Suppressor macrophage treated with lipopolysaccharide for 1 hour (primary cell): ENCODE measurements around the gene KDM3A.

Source experiments
- DNase-seq, 3 donors: peaks; one replicate each; pipeline ENCODE4 v3.0.0-alpha.2; 2020 to 2022

The KDM3A gene

DNA sequence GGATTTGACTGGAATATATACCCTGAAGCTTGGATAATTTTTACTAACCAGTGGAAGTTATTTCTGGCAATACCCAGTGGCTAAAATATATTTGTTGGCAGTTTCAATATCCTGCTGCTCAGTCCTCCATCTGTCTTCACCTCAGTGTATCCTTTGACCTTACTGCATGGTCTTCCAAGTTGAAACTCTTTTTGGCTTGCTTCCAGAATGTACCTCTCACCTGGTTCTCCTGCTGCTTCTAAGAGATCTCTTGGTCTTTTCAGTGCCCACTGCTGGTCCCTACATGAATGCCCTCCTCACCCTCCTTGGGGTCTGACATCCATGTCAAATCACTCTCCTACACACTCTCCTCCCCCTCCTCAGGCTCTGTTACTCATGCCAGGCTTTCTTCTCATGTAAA lies 4.8 kb upstream of the KDM3A start:
- no peak for DNase-seq

DNA sequence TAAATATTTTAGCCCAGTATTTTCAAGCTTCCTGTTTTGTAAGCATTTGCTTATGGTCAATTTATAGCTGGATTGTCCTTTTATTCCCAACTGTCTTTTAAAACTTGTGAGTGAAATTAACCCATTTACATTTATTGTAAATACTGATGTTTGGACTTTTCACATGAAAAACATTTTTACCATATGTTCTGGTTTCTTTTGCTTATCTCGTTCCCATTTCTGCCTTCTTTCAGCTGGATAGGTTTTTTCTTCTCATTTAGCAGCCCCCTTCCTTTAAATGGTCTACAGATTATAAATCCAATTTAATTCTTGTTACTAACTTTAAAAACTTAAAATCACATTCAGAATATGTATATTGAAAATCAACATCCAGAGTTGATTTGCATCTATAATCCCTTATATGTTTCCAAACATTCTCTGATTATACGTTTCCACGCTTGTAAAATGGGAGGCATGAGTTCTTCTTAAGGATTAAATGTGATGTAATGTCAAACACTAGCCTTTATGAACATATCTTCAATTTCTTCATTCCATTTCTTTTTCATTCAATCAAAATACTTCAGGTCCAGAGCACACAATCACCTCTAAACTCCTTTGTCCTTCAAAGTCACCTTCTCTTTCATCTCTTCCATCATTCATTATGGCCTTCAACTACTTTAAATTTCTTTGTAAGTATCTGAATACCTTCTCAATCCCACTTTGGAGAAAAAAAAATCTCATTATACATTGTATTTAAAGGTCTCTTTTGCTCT lies 1.1 kb upstream of the KDM3A start:
- no peak for DNase-seq

DNA sequence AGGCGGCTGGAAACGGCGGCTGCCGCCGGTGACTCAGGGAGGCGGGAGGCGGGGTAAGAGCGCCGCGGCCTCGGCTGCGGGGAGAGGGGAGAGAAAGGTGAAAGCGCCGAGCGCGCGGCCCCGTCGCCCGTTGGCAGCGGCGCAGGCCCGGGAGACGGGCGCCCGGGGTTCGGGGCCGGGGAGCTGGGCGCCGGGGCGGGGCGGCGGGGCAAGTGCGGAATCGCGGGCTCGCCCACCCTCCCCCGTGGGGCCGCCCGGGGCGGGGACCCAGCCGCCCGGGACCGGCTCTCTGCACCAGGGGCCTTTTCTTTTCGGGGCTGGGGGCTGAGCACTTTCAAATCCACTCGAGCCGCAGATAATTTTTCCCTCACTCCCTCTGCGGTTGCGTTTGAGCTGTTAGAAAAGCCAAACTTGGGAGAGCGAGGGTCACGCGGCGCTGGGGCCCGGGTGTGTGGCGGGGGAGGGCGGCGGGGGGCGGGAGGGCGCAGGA lies 266 bp downstream of the KDM3A start:
- no peak for DNase-seq

DNA sequence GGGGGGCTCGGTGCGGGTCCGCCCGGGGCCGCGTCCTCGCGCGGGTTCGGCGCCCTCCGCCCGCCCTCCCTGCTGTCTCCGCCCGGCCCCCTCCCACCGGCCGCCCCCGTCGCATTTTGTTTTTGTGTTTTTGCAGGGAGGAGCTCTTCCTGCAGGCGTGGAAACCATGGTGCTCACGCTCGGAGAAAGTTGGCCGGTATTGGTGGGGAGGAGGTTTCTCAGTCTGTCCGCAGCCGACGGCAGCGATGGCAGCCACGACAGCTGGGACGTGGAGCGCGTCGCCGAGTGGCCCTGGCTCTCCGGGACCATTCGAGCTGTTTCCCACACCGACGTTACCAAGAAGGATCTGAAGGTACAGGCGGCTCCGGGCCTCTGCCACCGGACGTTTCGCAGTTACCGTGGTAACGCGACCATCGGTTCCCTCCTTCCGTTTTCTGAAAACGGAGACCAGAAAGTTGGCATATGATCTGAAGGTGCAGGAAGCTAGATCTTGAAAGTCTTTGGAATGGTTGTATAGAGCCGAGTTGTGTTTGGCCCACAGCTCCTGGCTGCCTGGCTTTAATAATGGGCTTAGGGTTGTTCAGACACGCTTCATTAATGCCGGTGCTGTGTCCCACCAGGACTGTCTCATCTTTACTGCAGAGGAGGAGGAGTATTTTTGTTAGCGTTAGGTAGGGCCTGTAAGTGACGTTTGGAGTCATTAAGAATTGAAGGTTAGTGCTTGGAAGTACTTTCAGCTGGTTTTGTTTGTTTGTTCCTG lies 891 bp downstream of the KDM3A start:
- peak; percentile 57 to 69 (median 61) for DNase-seq

DNA sequence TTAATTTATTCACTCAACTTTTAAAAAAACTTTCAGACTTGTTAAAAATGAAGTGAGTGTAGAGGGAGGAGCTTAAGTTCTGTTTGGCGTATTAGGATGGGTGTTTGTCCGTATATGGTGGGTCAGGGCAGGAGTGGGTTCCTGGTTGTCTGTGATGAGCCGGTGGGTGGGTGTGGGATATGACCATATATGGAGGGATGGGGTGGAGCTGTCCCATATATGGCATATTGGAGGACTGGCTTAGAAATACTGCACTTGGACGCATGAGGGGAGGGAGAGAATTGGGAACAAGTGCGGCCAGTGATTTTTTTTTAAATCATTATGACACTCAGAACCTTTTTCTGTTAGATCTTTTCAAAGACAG lies 1.5 kb downstream of the KDM3A start:
- DNase-seq: peak; percentile 92 to 94 (median 93)

DNA sequence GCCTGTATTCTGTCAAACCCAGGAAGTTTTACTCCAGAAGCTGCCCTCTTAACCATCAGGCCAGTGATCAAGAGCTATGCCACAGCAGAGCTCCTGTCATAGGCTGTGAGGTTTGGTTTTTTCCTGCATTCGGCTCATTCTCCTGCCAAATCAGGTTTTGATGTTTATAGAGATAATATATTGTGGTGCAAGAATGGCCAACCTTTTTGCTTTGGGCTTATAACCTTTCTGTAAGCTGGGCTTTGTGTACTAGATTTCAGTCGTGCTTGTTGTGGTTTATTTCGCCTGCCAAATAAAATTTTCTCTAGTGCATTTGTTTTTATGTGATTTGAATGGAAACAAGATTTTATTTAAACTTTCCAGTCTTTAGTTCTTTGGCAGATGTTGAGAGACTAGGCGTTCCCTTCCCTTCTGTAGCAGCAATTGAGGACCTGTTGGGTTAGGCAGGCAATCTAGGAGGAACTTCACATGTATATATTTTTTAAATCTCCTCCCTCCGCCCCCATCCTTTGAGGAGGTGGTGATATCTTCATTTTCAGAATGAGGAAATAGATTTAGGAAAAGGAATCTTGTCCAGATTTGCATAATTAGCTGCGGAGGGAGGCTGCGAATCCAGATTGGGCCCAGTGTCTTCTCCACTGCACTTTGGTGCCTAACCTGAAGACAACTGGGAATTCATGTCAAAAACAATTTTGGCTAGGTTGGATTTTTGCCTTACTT lies 2.6 kb downstream of the KDM3A start:
- peak; percentile 56 to 62 (median 62) for DNase-seq

DNA sequence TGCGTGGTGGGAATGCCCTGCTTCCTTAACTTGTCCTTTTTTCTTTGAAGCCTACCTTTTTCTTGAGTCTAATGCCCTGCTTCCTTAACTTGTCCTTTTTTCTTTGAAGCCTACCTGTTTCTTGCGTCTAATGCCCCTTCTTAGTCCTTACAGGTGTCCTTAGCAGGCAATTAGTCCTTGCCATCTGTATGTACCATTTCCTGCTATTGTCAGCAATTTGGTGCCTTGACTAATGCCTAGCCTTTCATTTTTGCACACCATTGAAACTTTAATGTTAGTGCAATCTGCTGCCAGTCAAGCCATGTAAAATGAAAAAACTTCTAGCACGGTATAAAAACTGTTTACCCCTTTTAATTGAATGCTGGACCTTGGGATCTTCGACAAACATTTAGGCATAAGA lies 4.3 kb downstream of the KDM3A start:
- DNase-seq: no peak

DNA sequence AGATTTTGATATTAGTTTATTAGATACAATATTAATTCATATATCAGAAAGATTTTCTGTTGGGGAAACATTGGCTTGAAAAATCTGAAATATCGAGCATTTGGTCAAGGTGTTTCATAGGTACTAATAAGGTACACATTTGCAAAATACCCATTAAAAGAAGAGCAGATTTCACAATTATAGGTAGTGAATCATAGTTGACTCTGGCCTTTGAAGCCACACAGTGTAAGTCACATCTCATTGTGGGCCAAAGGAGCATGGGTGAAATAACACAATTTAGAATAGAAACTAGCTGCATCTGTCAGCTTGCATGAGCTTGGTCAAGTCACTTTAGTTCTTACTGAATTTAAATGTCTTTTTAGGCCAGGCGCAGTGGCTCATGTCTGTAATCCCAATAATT lies 4.9 kb downstream of the KDM3A start:
- peak in 1 of 3 donors; percentile 19 for DNase-seq

DNA sequence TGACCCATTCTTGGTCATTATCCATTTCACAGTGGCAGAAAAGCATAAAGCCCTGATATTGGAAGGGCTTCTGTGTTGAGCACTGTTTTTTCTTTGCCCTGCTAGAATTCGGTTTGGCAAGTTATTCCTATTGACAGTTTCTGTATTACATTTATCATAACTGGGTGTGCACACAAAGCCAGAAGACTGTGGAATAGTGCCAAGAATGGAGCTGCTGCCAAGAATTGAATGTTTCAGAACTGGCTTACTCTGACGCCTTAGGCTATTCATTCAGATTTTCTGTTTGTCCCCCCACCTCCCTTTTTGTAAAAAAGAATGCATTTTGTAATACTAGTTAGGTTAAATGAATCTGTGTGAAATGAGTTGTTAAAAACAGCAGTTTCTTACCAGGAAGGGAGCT lies 12.7 kb downstream of the KDM3A start:
- no peak for DNase-seq

DNA sequence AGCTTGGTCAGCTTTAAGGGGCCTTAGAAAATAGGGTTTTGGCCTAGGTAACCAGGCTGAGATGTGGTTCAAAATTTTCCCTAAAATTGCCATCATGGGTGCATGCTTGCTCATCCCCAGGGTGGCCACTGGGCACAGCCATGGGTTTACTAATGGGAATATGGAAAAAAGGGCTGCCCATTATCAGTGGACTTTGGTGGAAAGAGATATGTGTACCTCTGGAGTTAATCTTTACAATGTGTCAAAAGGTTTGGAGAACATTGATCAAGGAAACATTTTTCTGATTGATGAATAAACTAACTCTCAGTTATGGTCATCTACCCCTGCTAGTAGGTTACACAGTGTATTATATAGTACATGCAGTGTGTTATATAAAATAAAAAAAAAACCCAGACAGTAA lies 13.1 kb downstream of the KDM3A start:
- no peak for DNase-seq

DNA sequence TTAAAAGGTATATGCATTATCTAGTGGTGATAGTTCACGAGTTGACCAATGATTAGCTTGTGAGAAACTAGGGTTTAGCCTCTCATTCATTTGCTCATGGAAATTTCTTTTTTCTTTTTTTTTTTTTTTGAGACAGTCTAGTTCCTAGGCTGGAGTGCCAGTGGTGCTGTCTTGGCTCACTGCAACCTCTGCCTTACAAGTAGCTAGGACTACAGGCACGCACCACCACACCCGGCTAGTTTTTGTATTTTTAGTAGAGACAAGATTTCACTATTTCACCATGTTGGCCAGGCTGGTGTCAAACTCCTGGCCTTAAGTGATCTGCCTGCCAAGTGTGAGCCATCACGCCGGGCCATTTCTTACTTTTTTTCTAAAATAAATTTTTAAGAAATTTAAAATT lies 14.0 kb downstream of the KDM3A start:
- DNase-seq: no peak

DNA sequence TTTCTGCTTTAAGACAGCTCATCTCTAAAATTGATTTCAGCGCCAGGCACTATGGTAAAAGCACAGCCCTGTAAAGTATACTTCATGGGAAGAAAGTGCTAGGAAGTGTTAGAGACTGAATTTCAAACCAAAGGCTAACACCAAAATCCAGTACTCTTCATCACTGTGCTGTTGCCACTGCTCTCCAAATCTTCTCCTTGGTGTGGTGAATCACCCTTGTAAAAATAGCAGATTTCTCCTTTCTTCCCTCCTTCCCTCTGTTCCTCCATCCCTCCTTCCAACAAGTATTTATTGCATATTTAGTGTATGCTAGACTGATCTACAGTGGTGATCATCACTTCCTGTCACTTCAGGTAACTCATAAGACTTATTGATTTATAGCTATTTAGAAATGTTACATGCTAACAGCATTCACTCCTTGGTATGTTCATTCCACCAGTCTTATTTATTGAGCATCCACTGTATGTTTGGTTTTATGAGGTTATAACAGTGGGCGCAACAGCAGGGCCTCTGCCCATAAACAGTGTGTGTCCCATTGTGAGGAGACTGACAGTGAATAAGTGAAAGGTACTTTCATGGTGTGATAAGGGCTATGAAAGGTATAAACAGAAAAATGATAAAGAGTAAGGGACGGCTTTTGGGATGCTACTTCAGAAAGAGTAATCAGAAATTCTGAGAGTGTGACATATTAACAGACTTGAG lies 20.0 kb downstream of the KDM3A start:
- no peak for DNase-seq

DNA sequence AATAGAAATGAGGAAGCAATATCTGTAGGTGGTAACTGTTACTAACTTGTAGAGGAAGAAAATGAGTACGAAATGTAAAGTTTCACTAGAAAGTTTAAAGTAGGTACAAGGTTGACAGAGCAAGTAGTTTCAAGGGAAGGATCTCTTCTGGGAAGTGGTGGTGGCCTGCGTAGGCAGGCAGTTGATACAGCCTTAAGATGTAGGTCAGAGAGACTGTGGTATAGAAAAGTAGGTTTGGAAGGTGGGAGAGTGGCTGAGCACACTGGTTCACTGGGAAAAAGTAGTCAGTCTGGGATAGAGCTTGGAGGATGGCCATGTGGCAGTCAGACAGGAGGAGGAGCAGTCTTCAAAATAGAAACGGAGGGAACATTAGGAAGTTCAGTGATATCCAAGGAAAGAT lies 23.5 kb downstream of the KDM3A start:
- no peak for DNase-seq

DNA sequence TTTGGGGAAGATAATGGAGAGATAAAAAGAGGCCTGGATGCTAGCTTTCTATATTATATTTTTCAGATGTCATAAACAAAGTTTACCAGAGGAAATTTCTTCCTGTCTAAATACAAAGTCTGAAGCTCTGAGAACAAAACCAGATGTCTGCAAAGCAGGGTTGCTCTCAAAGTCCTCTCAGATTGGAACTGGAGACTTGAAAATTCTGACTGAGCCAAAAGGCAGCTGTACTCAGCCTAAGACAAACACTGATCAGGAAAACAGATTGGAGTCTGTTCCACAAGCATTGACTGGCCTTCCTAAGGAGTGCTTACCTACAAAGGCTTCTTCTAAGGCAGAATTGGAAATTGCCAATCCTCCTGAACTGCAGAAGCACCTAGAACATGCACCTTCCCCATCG lies 25.1 kb downstream of the KDM3A start:
- no peak for DNase-seq

DNA sequence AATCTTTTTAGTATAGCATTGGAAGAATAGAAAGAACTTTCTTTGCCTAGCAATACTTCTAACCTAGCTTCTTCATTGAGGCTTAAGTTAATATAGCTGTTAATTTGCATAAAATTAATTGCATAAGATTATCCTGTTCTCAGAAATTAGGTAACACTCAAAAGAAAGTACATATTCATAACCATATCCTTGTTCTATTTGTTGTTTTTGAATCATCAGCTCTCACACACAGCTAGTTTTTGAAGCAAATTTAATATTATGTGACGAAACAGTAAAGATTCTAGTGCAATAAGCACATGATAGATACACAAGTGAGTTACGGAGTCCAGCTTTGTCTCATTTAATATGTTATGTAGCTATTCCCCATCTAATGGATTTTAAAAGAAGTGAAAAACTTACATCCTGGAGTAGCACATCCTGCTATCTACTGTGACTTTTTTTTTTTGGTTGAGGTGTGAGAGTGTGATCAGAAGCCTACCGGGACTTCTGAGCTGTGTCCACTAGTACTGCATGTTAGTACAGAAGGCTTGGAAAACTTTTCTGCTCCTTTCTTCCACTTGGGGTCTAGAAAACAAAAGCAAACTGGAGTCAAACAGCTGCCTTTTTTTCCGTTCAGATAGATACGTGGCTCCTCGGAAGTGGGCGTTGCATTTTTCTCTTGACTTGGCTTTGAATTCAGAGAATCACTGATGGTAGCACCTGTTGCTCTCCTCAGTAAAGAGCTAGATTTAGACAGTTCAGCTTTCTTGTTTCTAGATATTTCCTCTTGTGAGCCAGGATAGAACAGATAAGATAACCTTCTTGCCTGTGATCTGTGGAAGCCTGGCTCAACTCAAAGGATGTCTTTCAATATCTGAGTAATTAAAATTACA lies 27.2 kb downstream of the KDM3A start:
- DNase-seq: no peak

DNA sequence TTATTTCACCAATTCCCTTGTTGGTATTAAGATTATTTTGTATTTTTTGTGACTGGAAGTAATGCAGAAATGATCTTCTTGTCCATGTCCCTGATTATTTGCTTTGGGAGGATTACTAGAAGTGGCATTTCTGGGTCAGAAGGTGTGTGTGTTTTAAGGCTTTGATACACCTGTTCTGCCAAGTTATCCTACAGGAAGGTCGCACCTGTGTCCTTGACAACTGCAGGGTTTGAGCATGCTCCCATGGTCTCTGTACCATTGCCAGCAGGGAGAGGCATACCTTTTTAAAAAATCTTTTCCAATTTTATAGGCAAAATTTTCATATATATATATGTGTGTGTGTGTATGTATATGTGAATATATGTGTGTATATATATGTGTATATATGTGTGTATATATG lies 29.7 kb downstream of the KDM3A start:
- no peak for DNase-seq

DNA sequence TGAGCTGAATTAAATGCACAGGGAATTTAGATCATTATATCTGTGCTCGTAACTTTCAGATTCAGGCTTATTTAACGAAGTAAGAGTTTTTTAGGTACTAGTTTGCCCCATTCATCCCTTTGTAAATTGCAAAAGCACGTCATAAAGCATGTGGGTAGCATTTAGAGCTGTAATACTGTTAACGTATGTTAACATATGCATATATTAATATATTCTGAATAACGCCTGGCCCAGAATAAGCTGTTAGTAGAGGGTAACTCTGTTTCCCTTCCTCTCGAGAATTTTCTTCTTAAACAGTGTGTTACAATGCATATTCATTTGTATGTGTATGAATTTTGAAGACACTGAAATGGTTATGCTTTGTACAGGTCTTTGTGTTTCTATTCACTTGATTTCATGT lies 30.5 kb downstream of the KDM3A start:
- no peak for DNase-seq

DNA sequence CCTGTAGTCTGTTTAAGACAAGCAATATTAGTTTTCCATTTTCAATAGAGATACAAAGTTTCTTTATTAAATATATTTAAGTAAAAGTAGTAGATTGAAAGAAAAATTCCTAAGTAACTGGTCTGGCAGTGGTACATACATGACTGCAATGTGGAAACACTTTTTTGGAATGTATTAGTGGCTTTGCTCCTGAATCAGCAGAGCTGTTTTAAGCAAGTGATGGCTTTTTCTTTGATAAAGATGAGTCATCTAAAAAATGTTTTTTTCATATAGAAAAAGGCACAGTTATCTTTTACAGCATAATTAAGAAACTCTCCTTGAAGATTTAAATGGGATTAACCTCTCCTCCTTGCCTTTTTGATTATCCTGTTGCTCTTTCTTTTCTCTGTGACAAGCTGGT lies 34.9 kb downstream of the KDM3A start:
- no peak for DNase-seq

DNA sequence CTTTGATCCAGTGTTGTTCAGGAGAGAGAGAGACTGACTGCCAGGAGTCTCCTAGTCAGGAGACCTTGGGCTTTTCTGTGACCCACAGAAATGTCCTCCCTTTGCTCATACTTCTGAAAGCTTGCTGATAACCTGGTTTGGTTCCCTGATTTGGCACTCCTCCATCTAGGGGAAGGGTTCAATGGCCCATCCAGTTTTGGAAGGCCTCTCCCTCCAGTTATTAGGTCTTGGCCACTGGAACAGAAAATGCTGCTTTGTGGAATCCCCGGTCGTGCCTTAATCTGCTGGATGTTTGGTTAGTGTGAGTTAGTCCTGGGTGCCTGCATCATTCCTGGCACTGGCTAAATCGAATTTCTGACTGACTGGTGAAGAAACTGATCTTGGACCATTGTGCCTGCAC lies 35.7 kb downstream of the KDM3A start:
- DNase-seq: no peak

DNA sequence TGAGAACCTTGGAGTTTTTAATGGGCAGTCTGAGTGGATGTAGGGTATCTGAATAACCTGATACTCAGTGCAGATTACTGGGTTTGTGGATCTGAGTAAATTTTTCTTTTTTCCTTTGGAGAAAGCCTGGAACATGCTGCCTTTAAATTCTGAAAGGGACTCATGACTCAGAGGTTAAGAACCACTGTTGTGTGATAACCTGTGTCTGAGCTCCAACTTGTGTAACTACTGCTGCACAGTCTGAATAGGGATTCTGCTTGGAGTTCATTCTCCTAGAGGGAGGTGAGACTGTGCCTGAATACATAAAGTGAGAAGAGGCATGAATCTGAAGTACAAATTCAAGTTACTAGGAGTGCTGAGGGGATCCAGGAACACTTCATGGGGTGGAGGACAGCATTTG lies 36.2 kb downstream of the KDM3A start:
- DNase-seq: no peak

DNA sequence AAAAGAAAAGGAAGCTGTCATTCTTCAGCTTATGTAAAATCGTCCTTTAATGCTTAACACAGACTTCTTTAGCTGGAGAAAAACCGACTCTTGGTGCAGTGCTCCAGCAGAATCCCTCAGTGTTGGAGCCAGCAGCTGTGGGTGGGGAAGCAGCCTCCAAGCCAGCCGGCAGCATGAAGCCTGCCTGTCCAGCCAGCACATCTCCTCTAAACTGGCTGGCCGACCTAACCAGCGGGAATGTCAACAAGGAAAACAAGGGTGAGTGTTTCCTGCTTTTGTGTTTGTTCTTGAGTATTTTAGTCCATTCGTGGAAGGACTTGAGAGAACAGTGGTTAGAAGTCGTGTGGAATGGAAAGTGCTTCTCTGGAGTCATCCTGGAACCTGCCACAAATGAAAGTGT lies 38.9 kb downstream of the KDM3A start:
- DNase-seq: no peak

DNA sequence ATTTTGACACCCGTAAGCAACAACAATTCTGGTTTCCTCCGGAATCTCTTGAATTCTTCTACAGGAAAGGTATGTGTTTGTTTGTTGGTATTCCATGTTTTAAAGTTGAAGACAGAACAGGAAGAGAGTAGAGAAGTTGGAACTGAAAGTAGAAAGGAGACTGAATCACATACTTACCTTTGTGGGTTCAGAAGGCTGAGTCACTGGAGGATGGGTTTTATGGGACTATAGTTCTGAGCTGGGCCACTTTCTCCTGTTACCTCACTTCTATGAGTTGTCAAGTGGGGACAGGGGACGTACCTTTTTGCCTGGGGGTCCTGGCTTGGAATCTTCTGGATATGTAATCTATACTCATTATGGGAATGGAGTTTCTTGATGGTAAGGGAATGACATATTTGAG lies 40.9 kb downstream of the KDM3A start:
- no peak for DNase-seq
